Bronchial epithelial cell (primary cell): Measurements from ENCODE around the gene PRKCB. TPM values are rescaled to one million over a fixed set of nuclear protein-coding genes. Genes with fewer than 3 reads are reported as not detected.

Experiments used
- DNase-seq: peaks from one replicate; pipeline ENCODE4 v3.0.0-alpha.2; 2010; ENCODE audit warnings: low read depth
- FAIRE-seq: peaks from 2 replicates; lab custom pipeline; 2011; peaks lifted over from hg19 to GRCh38; lab: Jason Lieb, UNC
- H3K27me3 ChIP-seq: 2 replicates; pipeline ENCODE4 v1.5.1; 2011; ENCODE audit warnings: low read length; ENCODE audit not compliant: control insufficient read depth, insufficient read depth
- H3K36me3 ChIP-seq: 2 replicates; pipeline ENCODE4 v1.5.1; 2011; ENCODE audit warnings: low read length; ENCODE audit not compliant: control insufficient read depth, insufficient read depth
- H3K4me3 ChIP-seq: 2 replicates; pipeline ENCODE4 v1.5.1; 2011; ENCODE audit warnings: mild to moderate bottlenecking, low read depth, low read length, control low read depth
- CTCF ChIP-seq: IDR thresholded peaks from 2 replicates; pipeline ENCODE4 v1.5.1; 2011; ENCODE audit warnings: mild to moderate bottlenecking, moderate library complexity, low read length, control low read depth, inconsistent platforms; ENCODE audit not compliant: insufficient read depth, severe bottlenecking
- total RNA-seq: library from RNA; depleted of rRNA; stranded (reverse); fragments of >200 nt; gene quantifications from 2 replicates; pipeline ENCODE4 v1.2.1, GENCODE V29; 2014

PRKCB gene
- total RNA-seq, 1 donor from 2014 or later = not detected

GRCh38 chr16:24005577-24005976 is 169.8 kb downstream of the PRKCB start:
- no peaks in the 10 kb centered on the region for H3K36me3 ChIP-seq
- no peak overlapping the region for H3K4me3 ChIP-seq
- H3K27me3 ChIP-seq = no peaks in the 10 kb centered on the region
- DNase-seq = no peak
- FAIRE-seq = no peak
- TF ChIP-seq CTCF = no peak

GRCh38 chr16:24007391-24007790 is 171.6 kb downstream of the PRKCB start:
- no peak overlapping the region for H3K4me3 ChIP-seq
- no peak for TF ChIP-seq CTCF
- no peaks in the 10 kb centered on the region for H3K36me3 ChIP-seq
- FAIRE-seq (no peak), DNase-seq (no peak)
- no peaks in the 10 kb centered on the region for H3K27me3 ChIP-seq

- Histone ChIP-seq H3K4me3 (no peak overlapping the region), H3K27me3 (no peaks in the 10 kb centered on the region), H3K36me3 (no peaks in the 10 kb centered on the region)
- TF ChIP-seq CTCF = no peak
- FAIRE-seq (no peak), DNase-seq (no peak)
Observed at GRCh38 chr16:24007934-24008333, 172.2 kb downstream of the PRKCB start.

- no peak for DNase-seq
- H3K27me3 ChIP-seq = no peaks in the 10 kb centered on the region
- no peak overlapping the region for H3K4me3 ChIP-seq
- H3K36me3 ChIP-seq = no peaks in the 10 kb centered on the region
- no peak for TF ChIP-seq CTCF
- no peak for FAIRE-seq
Observed at GRCh38 chr16:24009098-24009497, 173.3 kb downstream of the PRKCB start.

- no peak for TF ChIP-seq CTCF
- no peak for FAIRE-seq
- Histone ChIP-seq H3K4me3 (no peak overlapping the region), H3K36me3 (no peaks in the 10 kb centered on the region), H3K27me3 (no peaks in the 10 kb centered on the region)
- no peak for DNase-seq
Observed at GRCh38 chr16:24009955-24010354, 174.2 kb downstream of the PRKCB start.

- peak; percentile 70 for TF ChIP-seq CTCF
- FAIRE-seq = no peak
Observed at GRCh38 chr16:24010440-24011089, 174.8 kb downstream of the PRKCB start.

More at GRCh38 chr16:24010440-24011089, 174.8 kb downstream of the PRKCB start:
- Histone ChIP-seq H3K36me3 (no peaks in the 10 kb centered on the region), H3K27me3 (no peaks in the 10 kb centered on the region), H3K4me3 (no peak overlapping the region)
- DNase-seq = peak; percentile 48
